ENCODE measurements around the gene SLC7A10.

DNA sequence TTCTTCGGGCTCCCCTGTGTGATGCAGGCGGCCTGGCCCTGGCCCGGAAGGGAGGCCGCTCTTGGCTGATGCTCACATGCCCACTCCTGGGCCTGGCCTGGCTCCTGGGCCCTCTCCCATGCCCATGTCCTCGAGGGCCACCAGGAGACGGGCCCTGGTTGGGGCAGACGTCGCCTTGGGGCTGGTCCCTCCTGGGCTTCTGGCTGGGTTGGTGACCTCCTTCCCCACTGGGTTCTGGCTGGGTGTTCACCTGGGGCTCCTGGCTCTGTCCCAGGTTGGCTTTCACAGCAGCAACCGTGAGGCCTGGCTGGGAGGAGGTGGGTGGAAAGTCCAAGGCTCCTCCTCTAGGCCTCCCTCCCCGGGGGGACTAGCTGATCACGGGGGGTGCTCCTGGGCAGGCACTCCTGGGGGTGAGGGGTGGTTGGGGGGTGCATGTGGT, 15.5 kb upstream of the SLC7A10 start:
- TF ChIP-seq, protein P1, sequence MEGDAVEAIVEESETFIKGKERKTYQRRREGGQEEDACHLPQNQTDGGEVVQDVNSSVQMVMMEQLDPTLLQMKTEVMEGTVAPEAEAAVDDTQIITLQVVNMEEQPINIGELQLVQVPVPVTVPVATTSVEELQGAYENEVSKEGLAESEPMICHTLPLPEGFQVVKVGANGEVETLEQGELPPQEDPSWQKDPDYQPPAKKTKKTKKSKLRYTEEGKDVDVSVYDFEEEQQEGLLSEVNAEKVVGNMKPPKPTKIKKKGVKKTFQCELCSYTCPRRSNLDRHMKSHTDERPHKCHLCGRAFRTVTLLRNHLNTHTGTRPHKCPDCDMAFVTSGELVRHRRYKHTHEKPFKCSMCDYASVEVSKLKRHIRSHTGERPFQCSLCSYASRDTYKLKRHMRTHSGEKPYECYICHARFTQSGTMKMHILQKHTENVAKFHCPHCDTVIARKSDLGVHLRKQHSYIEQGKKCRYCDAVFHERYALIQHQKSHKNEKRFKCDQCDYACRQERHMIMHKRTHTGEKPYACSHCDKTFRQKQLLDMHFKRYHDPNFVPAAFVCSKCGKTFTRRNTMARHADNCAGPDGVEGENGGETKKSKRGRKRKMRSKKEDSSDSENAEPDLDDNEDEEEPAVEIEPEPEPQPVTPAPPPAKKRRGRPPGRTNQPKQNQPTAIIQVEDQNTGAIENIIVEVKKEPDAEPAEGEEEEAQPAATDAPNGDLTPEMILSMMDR (IDR thresholded peaks at IDR 0.05), result no peak
- TF ChIP-seq POLR2AphosphoS5 (IDR thresholded peaks at IDR 0.05), result no peak
- TF ChIP-seq POLR2A (IDR thresholded peaks at IDR 0.05; ENCODE audit: low read depth), result no peak

Measured in esophagus muscularis mucosa (tissue), 3 donors.